22Rv1 (cell line): Measurements from ENCODE around the gene JARID2.

Experiments used
- H3K27ac ChIP-seq: fragments of 450-650 bp; 2 replicates; pipeline ENCODE4 v1.5.1; 2017
- ZFX ChIP-seq: fragments of 450-650 bp; IDR thresholded peaks from 2 replicates; pipeline ENCODE4 v1.6.1; 2017; ENCODE audit warnings: antibody characterized with exemption, borderline replicate concordance
- TF ChIP-seq, protein P1 (sequence below): fragments of 450-650 bp; IDR thresholded peaks from 2 replicates; pipeline ENCODE4 v1.5.1; 2017; ENCODE audit warnings: mild to moderate bottlenecking

Gene JARID2

GRCh38 chr6:15530411-15530810, 284.5 kb downstream of the JARID2 start:
- no peak for TF ChIP-seq ZFX
- TF ChIP-seq, protein P1, sequence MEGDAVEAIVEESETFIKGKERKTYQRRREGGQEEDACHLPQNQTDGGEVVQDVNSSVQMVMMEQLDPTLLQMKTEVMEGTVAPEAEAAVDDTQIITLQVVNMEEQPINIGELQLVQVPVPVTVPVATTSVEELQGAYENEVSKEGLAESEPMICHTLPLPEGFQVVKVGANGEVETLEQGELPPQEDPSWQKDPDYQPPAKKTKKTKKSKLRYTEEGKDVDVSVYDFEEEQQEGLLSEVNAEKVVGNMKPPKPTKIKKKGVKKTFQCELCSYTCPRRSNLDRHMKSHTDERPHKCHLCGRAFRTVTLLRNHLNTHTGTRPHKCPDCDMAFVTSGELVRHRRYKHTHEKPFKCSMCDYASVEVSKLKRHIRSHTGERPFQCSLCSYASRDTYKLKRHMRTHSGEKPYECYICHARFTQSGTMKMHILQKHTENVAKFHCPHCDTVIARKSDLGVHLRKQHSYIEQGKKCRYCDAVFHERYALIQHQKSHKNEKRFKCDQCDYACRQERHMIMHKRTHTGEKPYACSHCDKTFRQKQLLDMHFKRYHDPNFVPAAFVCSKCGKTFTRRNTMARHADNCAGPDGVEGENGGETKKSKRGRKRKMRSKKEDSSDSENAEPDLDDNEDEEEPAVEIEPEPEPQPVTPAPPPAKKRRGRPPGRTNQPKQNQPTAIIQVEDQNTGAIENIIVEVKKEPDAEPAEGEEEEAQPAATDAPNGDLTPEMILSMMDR = no peak
- H3K27ac ChIP-seq = no peak overlapping the region

DNA sequence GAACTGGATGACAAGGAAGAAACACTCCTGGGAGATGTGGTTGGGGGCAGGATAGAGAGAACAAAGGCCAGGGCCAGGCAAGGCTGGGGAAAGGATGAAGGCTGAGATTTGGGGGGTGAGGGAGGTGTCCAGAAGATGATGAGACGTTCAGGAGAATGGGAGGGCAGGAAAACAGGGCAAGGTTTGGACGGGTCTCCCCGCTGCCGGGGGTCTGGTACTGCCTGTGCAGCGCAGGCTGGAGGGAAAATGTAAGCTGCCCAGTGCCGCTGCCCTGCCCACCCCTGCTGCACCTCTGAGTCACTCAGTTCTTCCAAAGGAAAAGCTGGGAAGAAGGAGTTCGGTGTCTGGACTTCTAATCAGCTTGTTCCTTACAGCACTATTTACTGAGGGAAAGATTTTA, 286.1 kb downstream of the JARID2 start:
- H3K27ac ChIP-seq = no peak overlapping the region
- TF ChIP-seq, protein P1 = no peak
- no peak for TF ChIP-seq ZFX

- TF ChIP-seq, protein P1 = no peak
- no peak for TF ChIP-seq ZFX
- H3K27ac ChIP-seq = no peak overlapping the region
These were observed 287.6 kb downstream of the JARID2 start for GRCh38 chr6:15533379-15534026.

- no peak for TF ChIP-seq ZFX
- TF ChIP-seq, protein P1 = no peak
- no peak overlapping the region for H3K27ac ChIP-seq
These were observed 289.1 kb downstream of the JARID2 start for GRCh38 chr6:15534974-15535373.

DNA sequence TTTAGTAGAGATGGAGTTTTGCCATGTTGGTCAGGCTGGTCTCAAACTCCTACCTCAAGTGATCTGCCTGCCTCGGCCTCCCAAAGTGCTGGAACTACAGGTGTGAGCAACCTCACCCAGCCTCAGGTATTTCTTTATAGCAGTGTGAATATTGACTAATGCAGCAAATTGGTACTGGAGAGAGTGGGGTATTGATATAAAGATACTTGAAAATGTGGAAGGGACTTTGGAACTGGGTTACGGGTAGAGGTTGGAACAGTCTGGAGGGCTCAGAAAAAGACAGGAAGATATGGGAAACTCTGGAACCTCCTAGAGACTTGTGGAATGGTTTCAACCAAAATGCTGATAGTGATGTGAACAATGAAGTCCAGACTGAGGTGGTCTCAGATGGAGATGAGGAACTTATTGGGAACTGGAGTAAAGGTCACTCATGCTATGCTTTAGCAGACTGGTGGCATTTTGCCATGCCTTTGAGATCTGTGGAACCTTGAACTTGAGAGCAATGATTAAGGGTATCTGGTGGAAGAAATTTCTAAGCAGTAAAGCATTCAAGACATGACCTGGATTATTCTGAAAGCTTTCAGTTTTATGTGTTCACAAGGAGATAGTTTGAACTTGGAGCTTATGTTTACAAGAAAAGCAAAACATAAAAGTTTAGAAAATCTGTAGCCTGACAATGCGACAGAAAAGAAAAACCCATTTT, 289.8 kb downstream of the JARID2 start:
- H3K27ac ChIP-seq = no peak overlapping the region
- TF ChIP-seq, protein P1 = no peak
- TF ChIP-seq ZFX = no peak

DNA sequence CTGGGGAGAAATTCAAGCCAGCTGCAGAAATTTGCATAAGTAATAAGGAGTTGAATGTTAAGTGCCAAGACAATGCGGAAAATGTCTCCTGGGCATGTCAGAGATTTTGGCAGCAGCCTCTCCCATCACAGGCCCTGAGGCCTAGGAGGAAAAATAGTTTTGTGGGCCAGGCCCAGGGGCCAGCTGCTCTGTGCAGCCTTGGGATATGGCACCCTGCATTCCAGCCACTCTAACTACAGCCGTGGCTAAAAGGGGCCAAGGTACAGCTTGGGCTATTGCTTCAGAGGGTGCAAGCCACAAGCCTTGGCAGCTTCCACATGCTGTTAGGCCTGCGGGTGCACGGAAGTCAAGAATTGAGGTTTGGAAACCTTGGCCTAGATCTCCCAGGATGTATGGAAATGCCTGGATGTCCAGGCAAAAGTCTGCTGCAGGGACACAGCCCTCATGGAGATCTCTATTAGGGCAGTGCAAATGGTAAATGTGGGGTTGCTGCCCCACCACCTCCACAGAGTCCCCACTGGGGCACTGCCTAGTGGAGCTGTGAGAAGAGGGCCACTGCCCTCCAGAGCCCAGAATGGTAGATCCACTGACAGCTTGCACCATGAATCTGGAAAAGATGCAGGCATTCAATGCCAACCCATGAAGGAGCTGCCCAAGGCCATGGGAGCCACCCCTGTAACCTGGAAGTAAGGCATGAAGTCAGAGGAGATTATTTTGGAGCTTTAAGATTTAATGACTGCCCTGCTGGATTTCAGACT, 290.5 kb downstream of the JARID2 start:
- H3K27ac ChIP-seq = no peak overlapping the region
- no peak for TF ChIP-seq ZFX
- TF ChIP-seq, protein P1 = no peak
